IPS-15b (cell line): ENCODE data around the gene PRDM16.

ENCODE experiments used
- H3K27me3 ChIP-seq: one replicate; pipeline ENCODE4 v1.6.1; 2013; ENCODE audit warnings: low read length; ENCODE audit not compliant: control insufficient read depth, insufficient read depth
- H3K36me3 ChIP-seq: one replicate; pipeline ENCODE4 v1.6.1; 2013; ENCODE audit warnings: low read length; ENCODE audit not compliant: control insufficient read depth, insufficient read depth
- H3K4me1 ChIP-seq: one replicate; pipeline ENCODE4 v1.6.1; 2013; ENCODE audit warnings: mild to moderate bottlenecking, low read length; ENCODE audit not compliant: control insufficient read depth, insufficient read depth
- H3K4me3 ChIP-seq: one replicate; pipeline ENCODE4 v1.5.1; 2013; ENCODE audit warnings: low read depth, low read length
- H3K9ac ChIP-seq: one replicate; pipeline ENCODE4 v1.6.1; 2013; ENCODE audit warnings: low read depth, mild to moderate bottlenecking, low read length
- H3K9me3 ChIP-seq: one replicate; pipeline ENCODE4 v1.6.1; 2013; ENCODE audit warnings: mild to moderate bottlenecking, low read length; ENCODE audit not compliant: control insufficient read depth, insufficient read depth

Gene PRDM16

GRCh38 chr1:3481046-3481445, 412.0 kb downstream of the PRDM16 start:
- Histone ChIP-seq H3K9ac (no peak overlapping the region), H3K27me3 (no peaks in the 10 kb centered on the region), H3K4me3 (no peak overlapping the region), H3K9me3 (no peaks in the 10 kb centered on the region), H3K4me1 (no peaks in the 10 kb centered on the region), H3K36me3 (peaks cover 30% of the 10 kb centered on the region)

GRCh38 chr1:3481836-3482375, 412.9 kb downstream of the PRDM16 start:
- H3K4me3 ChIP-seq = no peak overlapping the region
- no peak overlapping the region for H3K9ac ChIP-seq
- no peaks in the 10 kb centered on the region for H3K4me1 ChIP-seq
- no peaks in the 10 kb centered on the region for H3K9me3 ChIP-seq
- H3K27me3 ChIP-seq = no peaks in the 10 kb centered on the region
- peaks cover 27% of the 10 kb centered on the region for H3K36me3 ChIP-seq

DNA sequence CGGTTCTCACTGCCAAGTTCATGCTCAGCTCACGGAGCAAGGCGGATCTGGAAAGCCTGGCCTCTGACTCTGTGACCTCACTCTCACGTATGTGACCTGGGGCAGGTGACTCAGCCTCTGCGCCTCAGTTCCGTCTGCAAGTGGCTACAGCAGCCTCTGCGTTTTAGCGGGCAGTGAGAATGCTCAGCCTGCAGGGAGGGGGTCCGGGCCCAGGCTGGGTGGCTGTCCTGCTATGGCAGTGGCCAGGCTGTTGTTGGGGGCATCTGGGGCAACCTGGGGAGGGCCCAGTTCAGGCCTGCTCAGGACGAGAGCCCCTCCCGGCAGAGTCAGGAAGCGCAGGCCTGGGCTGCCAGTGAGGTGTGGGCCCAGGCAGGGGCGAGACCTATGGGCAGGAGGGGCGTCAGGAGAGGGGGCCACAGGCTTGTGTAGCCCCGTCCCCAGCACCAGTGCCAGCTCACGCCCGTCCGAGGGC, 413.4 kb downstream of the PRDM16 start:
- no peak overlapping the region for H3K4me3 ChIP-seq
- no peaks in the 10 kb centered on the region for H3K4me1 ChIP-seq
- no peak overlapping the region for H3K9ac ChIP-seq

DNA sequence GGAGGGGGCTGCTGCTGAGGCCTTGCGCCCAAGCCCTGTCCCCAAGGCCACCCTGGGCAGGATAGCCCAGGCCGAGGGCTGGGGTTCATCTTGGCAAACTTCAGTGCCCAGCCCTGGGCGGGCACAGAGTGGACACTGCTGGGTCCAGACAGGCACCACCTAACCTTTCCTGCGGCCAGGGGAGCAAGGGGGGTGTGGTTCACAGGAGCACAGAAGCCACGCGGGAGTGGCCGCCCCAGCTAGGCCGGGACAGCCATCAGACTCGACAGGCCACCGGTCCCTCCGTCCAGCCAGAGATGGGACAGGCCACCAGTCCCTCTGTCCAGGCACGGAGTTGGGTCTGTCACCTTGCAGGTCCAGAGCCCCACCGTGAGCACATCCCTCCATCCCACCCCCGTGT, 414.4 kb downstream of the PRDM16 start:
- Histone ChIP-seq H3K4me1 (no peaks in the 10 kb centered on the region), H3K27me3 (no peaks in the 10 kb centered on the region), H3K9ac (no peak overlapping the region), H3K9me3 (no peaks in the 10 kb centered on the region), H3K36me3 (peaks cover 16% of the 10 kb centered on the region), H3K4me3 (no peak overlapping the region)

More for the DNA sequence above, 413.4 kb downstream of the PRDM16 start:
- Histone ChIP-seq H3K36me3 (peaks cover 26% of the 10 kb centered on the region), H3K27me3 (no peaks in the 10 kb centered on the region), H3K9me3 (no peaks in the 10 kb centered on the region)

- Histone ChIP-seq H3K27me3 (no peaks in the 10 kb centered on the region), H3K4me1 (no peaks in the 10 kb centered on the region), H3K9ac (no peak overlapping the region), H3K36me3 (peaks cover 13% of the 10 kb centered on the region), H3K4me3 (no peak overlapping the region), H3K9me3 (no peaks in the 10 kb centered on the region)
Observed at GRCh38 chr1:3483801-3484444, 414.9 kb downstream of the PRDM16 start.

DNA sequence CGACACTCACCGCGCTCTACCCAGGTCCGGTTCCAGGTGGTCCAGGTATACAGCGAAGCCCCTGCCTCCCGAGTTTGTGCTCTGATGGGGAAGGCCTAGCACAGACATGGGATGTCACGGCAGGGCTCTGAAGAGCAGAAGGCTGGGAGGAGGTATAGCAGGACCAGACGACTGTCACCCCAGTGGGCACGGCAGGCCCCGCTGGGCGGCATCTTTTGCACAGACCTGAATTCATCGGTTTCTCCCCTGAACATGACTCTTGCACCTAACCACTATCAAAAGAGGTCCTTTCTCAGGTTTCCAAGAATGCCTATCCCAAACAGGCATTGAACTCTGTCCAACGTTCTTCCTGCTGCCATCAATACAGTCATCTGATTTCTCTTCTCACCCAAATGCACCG, 416.0 kb downstream of the PRDM16 start:
- Histone ChIP-seq H3K4me1 (no peaks in the 10 kb centered on the region), H3K9ac (no peak overlapping the region), H3K36me3 (peaks cover 2% of the 10 kb centered on the region), H3K4me3 (no peak overlapping the region), H3K9me3 (no peaks in the 10 kb centered on the region), H3K27me3 (no peaks in the 10 kb centered on the region)
